GM13977 (cell line): ENCODE measurements around the gene NPW.

Experiments
- DNase-seq: peaks from one replicate; pipeline ENCODE4 v3.0.0; 2012; ENCODE audit warnings: low spot score
- CTCF ChIP-seq: IDR thresholded peaks from 2 replicates; pipeline ENCODE4 v1.5.1; 2012; ENCODE audit warnings: mild to moderate bottlenecking, control low read depth; ENCODE audit not compliant: insufficient read depth; ENCODE audit errors: extremely low read depth, missing control alignments
- in situ Hi-C: fragments of 300-500 bp; cut with MboI; formaldehyde crosslinking; loops from one replicate; pipeline ENCODE4 v1.12.0; 2022; ENCODE audit warnings: low sequenced_read_pairs, low pct_unique_long_range_greater_than_20kb, mixed read lengths, inconsistent platforms; ENCODE audit not compliant: unreplicated experiment

The NPW gene

GRCh38 chr16:2054543-2055245, 35.1 kb downstream of the NPW start:
- DNase-seq = no peak
- no peak for TF ChIP-seq CTCF
- in situ Hi-C loops = no loop called here

DNA sequence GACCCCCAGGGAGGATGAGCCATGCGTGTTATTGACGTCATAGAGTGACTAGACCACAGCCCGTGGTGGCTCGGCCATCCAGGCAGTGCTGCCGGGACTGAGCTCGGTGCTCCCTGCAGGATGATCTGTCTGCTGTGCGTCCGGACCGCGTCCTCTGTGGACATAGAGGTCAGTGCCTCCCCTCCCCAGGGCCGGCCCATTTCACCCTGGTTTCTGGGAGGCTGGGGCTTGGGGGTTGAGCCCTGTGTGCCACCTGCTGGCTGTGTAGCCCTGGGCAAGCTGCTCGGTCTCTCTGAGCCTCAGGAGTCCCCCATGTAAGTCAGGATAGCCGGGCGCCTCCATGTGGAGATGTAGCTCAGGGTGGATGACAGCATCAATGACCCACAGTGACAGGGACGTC, 36.5 kb downstream of the NPW start:
- no peak for DNase-seq
- peak; percentile 19 for TF ChIP-seq CTCF
- in situ Hi-C loops = no loop called here

DNA sequence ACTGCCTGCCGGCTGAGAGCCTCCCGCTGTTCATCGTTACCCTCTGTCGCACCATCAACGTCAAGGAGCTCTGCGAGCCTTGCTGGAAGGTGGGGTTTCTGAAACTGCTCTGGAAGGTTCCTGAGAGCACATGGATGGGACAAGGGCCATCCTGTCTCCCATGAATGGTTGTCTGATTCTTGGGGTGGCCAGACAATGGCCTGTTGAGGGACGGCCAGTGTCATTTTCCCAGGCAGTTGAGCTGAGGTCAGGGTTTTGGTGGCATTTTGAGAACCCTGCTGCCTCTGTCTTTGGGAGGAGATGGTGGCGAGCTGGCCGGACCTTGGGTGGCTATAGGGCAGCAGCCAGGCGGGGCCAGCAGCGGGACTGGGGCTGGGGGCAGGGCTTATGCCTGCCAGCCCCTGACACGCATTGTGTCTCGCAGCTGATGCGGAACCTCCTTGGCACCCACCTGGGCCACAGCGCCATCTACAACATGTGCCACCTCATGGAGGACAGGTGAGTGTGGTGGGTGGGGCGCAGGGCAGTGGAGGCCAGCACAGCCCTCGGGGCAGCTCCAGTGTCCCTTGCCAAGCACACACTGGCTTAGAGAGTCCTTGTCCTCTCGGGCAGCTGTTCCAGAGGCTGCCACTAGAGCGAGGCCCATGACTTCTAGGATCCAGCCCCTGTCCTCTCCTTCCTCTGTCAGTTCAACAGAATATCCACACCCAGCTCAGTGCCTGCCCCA, 37.3 kb downstream of the NPW start:
- in situ Hi-C loops = no loop called here
- TF ChIP-seq CTCF = no peak
- no peak for DNase-seq

DNA sequence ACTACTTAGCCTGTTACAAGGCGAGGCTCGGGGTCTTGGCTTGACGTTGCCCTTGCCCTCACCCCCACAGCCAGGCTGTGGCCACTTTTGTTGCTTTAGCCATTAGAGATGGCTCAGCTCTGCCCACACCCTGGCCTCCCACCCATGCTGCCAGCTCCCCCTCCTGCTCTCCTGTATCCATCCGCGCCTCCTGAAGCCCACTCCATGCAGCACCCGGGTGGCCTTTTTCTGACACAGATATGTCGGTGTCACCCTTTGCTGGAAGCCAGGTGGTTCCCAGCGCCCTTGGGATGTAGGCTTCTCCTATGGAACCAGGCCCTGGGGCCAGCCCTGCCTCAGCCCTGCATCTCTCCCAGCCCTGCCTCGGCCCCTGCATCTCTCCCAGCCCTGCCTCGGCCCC, 37.9 kb downstream of the NPW start:
- in situ Hi-C loops = no loop called here
- no peak for TF ChIP-seq CTCF
- no peak for DNase-seq

- no peak for TF ChIP-seq CTCF
- no peak for DNase-seq
- in situ Hi-C loops = no loop called here
Observed at GRCh38 chr16:2058420-2058819, 38.8 kb downstream of the NPW start.

GRCh38 chr16:2058872-2059271, 39.3 kb downstream of the NPW start:
- in situ Hi-C loops = no loop called here
- DNase-seq = no peak
- no peak for TF ChIP-seq CTCF
